ENCODE data around the gene MANEAL. TPM values are rescaled to one million over a fixed set of nuclear protein-coding genes. Genes with fewer than 3 reads are reported as not detected.

MANEAL gene
- total and polyA plus RNA-seq, 2 of the 13 experiments (the other 11 are each of a cell fraction or from before 2014, with no cell fraction given) = 20.8 to 26.4 TPM

DNA sequence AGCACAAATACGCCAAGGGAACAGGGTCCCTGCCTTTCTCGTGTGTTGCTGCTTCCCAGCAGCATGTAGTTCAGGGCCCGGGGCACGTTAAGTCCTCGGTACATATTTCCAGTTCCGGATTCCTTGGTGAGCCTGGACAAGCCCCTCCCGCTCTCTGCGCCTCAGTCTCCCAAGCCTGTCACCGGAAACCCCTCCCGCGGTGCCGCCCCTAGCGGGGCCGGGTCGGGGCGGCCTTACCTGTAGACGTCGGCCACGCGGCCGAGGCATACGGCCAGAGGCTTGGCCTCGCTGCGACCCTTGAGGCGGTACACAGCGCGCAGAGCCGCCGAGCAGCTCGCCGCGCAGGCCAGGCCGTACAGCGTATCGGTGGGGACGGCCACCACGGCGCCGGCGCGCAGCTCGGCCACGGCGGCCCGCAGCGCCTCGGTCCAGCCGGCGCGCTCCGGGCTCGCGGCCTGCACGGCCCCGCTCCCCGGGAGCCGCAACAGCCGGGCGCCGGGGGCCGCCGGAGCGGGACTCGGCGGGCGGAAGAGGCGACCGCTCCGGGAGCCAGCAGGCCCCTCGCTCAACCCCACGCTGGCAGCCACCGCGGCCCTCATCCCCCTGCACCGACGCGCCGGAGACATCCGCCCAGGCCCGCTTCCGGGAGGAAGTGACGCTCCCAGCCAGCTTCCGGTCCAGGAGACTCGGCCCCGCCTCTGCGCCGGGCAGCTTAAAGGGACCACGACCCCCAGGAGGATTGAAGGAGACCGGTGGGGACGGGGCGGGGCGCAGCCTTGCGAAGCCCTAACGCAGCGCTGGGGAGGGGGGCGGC lies 14.1 kb downstream of the MANEAL start, which contains the start of the genes C1orf122 and YRDC (continued):
- TF ChIP-seq, protein P1, sequence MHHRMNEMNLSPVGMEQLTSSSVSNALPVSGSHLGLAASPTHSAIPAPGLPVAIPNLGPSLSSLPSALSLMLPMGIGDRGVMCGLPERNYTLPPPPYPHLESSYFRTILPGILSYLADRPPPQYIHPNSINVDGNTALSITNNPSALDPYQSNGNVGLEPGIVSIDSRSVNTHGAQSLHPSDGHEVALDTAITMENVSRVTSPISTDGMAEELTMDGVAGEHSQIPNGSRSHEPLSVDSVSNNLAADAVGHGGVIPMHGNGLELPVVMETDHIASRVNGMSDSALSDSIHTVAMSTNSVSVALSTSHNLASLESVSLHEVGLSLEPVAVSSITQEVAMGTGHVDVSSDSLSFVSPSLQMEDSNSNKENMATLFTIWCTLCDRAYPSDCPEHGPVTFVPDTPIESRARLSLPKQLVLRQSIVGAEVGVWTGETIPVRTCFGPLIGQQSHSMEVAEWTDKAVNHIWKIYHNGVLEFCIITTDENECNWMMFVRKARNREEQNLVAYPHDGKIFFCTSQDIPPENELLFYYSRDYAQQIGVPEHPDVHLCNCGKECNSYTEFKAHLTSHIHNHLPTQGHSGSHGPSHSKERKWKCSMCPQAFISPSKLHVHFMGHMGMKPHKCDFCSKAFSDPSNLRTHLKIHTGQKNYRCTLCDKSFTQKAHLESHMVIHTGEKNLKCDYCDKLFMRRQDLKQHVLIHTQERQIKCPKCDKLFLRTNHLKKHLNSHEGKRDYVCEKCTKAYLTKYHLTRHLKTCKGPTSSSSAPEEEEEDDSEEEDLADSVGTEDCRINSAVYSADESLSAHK (CRISPR knock-in tag; IDR thresholded peaks at IDR 0.05; ENCODE audit: borderline replicate concordance) = no peak
- peak; percentile 75 for TF ChIP-seq CREM (IDR thresholded peaks at IDR 0.05)
- no peak for TF ChIP-seq CREM (CRISPR knock-in tag; IDR thresholded peaks at IDR 0.05)
- TF ChIP-seq NFYB (CRISPR knock-in tag; IDR thresholded peaks at IDR 0.05) = peak; percentile 50
- 0 out of 2 replicates have a peak, but pooled peaks have one; percentile 57 for TF ChIP-seq FLYWCH1 (CRISPR knock-in tag; IDR thresholded peaks at IDR 0.05)
- TF ChIP-seq, protein P2, sequence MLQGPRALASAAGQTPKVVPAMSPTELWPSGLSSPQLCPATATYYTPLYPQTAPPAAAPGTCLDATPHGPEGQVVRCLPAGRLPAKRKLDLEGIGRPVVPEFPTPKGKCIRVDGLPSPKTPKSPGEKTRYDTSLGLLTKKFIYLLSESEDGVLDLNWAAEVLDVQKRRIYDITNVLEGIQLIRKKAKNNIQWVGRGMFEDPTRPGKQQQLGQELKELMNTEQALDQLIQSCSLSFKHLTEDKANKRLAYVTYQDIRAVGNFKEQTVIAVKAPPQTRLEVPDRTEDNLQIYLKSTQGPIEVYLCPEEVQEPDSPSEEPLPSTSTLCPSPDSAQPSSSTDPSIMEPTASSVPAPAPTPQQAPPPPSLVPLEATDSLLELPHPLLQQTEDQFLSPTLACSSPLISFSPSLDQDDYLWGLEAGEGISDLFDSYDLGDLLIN (CRISPR knock-in tag; IDR thresholded peaks at IDR 0.05; ENCODE audit: borderline replicate concordance) = no peak
- no peak for TF ChIP-seq SETDB1 (CRISPR knock-in tag; IDR thresholded peaks at IDR 0.05; ENCODE audit: borderline replicate concordance)
- TF ChIP-seq, protein P3, sequence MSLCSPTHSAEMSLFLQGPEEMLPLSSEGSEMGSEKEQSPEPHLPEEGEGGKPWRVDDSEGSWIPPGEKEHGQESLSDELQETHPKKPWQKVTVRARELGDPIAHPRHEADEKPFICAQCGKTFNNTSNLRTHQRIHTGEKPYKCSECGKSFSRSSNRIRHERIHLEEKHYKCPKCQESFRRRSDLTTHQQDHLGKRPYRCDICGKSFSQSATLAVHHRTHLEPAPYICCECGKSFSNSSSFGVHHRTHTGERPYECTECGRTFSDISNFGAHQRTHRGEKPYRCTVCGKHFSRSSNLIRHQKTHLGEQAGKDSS (CRISPR knock-in tag; IDR thresholded peaks at IDR 0.05; ENCODE audit: borderline replicate concordance, low read depth) = no peak
- TF ChIP-seq, protein P4, sequence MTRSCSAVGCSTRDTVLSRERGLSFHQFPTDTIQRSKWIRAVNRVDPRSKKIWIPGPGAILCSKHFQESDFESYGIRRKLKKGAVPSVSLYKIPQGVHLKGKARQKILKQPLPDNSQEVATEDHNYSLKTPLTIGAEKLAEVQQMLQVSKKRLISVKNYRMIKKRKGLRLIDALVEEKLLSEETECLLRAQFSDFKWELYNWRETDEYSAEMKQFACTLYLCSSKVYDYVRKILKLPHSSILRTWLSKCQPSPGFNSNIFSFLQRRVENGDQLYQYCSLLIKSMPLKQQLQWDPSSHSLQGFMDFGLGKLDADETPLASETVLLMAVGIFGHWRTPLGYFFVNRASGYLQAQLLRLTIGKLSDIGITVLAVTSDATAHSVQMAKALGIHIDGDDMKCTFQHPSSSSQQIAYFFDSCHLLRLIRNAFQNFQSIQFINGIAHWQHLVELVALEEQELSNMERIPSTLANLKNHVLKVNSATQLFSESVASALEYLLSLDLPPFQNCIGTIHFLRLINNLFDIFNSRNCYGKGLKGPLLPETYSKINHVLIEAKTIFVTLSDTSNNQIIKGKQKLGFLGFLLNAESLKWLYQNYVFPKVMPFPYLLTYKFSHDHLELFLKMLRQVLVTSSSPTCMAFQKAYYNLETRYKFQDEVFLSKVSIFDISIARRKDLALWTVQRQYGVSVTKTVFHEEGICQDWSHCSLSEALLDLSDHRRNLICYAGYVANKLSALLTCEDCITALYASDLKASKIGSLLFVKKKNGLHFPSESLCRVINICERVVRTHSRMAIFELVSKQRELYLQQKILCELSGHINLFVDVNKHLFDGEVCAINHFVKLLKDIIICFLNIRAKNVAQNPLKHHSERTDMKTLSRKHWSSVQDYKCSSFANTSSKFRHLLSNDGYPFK (CRISPR knock-in tag; IDR thresholded peaks at IDR 0.05; ENCODE audit: borderline replicate concordance) = peak; percentile 33; the same call in 1 of the 2 replicates
- peak; percentile 38; the same call in 1 of the 2 replicates for TF ChIP-seq KMT2B (CRISPR knock-in tag; IDR thresholded peaks at IDR 0.05)
- TF ChIP-seq, protein P5, sequence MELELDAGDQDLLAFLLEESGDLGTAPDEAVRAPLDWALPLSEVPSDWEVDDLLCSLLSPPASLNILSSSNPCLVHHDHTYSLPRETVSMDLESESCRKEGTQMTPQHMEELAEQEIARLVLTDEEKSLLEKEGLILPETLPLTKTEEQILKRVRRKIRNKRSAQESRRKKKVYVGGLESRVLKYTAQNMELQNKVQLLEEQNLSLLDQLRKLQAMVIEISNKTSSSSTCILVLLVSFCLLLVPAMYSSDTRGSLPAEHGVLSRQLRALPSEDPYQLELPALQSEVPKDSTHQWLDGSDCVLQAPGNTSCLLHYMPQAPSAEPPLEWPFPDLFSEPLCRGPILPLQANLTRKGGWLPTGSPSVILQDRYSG (CRISPR knock-in tag; IDR thresholded peaks at IDR 0.05) = 0 out of 2 replicates have a peak, but pooled peaks have one; percentile 11
- TF ChIP-seq, protein P6, sequence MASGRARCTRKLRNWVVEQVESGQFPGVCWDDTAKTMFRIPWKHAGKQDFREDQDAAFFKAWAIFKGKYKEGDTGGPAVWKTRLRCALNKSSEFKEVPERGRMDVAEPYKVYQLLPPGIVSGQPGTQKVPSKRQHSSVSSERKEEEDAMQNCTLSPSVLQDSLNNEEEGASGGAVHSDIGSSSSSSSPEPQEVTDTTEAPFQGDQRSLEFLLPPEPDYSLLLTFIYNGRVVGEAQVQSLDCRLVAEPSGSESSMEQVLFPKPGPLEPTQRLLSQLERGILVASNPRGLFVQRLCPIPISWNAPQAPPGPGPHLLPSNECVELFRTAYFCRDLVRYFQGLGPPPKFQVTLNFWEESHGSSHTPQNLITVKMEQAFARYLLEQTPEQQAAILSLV (CRISPR knock-in tag; IDR thresholded peaks at IDR 0.05; ENCODE audit: borderline replicate concordance) = peak; percentile 17; the same call in 1 of the 2 replicates
- no peak for TF ChIP-seq CHD2 (IDR thresholded peaks at IDR 0.05; ENCODE audit: low read depth, low read length)
- TF ChIP-seq STAG1 (CRISPR knock-in tag; IDR thresholded peaks at IDR 0.05) = no peak; the same call in 1 of the 2 replicates
- no peak for TF ChIP-seq ADNP (CRISPR knock-in tag; IDR thresholded peaks at IDR 0.05)
- TF ChIP-seq, protein P7, sequence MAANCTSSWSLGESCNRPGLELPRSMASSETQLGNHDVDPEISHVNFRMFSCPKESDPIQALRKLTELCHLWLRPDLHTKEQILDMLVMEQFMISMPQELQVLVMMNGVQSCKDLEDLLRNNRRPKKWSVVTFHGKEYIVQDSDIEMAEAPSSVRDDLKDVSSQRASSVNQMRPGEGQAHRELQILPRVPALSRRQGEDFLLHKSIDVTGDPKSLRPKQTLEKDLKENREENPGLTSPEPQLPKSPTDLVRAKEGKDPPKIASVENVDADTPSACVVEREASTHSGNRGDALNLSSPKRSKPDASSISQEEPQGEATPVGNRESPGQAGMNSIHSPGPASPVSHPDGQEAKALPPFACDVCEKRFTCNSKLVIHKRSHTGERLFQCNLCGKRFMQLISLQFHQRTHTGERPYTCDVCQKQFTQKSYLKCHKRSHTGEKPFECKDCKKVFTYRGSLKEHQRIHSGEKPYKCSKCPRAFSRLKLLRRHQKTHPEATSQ (CRISPR knock-in tag; IDR thresholded peaks at IDR 0.05; ENCODE audit: borderline replicate concordance) = no peak
- TF ChIP-seq ZNF121 (CRISPR knock-in tag; IDR thresholded peaks at IDR 0.05) = no peak

All from HepG2 (cell line).